Measurements from ENCODE around the gene ADGRB3.

DNA sequence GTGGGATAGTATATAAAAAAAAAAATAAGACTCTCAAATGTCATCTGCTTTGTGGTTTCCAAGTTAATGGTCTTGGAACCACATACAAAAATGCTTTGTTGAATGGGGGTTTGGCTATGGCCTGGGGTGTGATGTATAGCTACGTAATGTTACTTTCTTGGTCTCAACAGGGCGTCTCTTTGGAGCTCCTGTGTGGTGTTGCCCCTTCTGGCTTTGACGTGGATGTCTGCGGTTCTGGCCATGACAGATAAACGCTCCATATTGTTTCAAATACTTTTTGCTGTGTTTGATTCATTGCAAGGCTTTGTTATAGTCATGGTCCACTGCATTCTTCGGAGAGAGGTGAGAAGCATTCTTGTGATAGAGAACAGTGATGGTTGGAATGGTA is 704.1 kb downstream of the ADGRB3 start:
- TF ChIP-seq, protein P1, sequence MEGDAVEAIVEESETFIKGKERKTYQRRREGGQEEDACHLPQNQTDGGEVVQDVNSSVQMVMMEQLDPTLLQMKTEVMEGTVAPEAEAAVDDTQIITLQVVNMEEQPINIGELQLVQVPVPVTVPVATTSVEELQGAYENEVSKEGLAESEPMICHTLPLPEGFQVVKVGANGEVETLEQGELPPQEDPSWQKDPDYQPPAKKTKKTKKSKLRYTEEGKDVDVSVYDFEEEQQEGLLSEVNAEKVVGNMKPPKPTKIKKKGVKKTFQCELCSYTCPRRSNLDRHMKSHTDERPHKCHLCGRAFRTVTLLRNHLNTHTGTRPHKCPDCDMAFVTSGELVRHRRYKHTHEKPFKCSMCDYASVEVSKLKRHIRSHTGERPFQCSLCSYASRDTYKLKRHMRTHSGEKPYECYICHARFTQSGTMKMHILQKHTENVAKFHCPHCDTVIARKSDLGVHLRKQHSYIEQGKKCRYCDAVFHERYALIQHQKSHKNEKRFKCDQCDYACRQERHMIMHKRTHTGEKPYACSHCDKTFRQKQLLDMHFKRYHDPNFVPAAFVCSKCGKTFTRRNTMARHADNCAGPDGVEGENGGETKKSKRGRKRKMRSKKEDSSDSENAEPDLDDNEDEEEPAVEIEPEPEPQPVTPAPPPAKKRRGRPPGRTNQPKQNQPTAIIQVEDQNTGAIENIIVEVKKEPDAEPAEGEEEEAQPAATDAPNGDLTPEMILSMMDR (conservative IDR thresholded peaks at IDR 0.05; ENCODE audit: low read depth, low read length), result no peak
- no peak for TF ChIP-seq EZH2 (IDR thresholded peaks at IDR 0.05; ENCODE audit: borderline replicate concordance, low read depth, low read length, poor library complexity, severe bottlenecking)

Measured in A673 (cell line).